Astrocyte (in vitro differentiated cells and primary cell): Measurements from ENCODE around the gene FAM13A.

ENCODE experiments used
- CTCF ChIP-seq: IDR thresholded peaks from 2 replicates; pipeline ENCODE4 v1.5.1; 2011; ENCODE audit warnings: low read depth, mild to moderate bottlenecking, inconsistent platforms, low read length, moderate library complexity; ENCODE audit not compliant: insufficient read depth
- EZH2 ChIP-seq: IDR thresholded peaks from 2 replicates; pipeline ENCODE4 v1.6.1; 2012; ENCODE audit warnings: mild to moderate bottlenecking, low read length, inconsistent platforms; ENCODE audit not compliant: insufficient read depth

- no peak for TF ChIP-seq CTCF
- TF ChIP-seq EZH2 = no peak
Observed at GRCh38 chr4:89021062-89021461, 35.9 kb downstream of the FAM13A start.
